WTC11 (cell line): Measurements from ENCODE around the gene NBEA. TPM values are rescaled to one million over a fixed set of nuclear protein-coding genes. Genes with fewer than 3 reads are reported as not detected.

Experiments used
- ATAC-seq: fragments of 200-7000 bp; cut with Tn5 transposase; 2 replicates; pipeline ENCODE4 v1.10.0; 2021; ENCODE audit warnings: mild to moderate bottlenecking, moderate library complexity
- CTCF ChIA-PET: fragments of 300-600 bp; sonication (Branson Sonifier 250); formaldehyde crosslinking; loops from one replicate; lab custom pipeline; 2021; ENCODE audit warnings: antibody characterized with exemption; lab: Charles Lee
- POLR2A ChIA-PET: fragments of 350-600 bp; sonication (Branson Sonifier 250); formaldehyde crosslinking; loops from one replicate; lab custom pipeline; 2021; ENCODE audit warnings: antibody characterized with exemption; lab: Charles Lee
- DNase-seq: peaks from one replicate; pipeline ENCODE4 v3.0.0; 2021; ENCODE audit warnings: low spot score
- H3K27ac Mint-ChIP-seq: 2 replicates; pipeline ENCODE4 v1.8.0; 2021; ENCODE audit warnings: mixed read lengths
- H3K27me3 Mint-ChIP-seq: 2 replicates; pipeline ENCODE4 v1.8.0; 2021; ENCODE audit warnings: low read depth, mild to moderate bottlenecking, moderate library complexity, mixed read lengths
- H3K36me3 Mint-ChIP-seq: 2 replicates; pipeline ENCODE4 v1.8.0; 2021; ENCODE audit warnings: mixed read lengths
- H3K4me1 Mint-ChIP-seq: 2 replicates; pipeline ENCODE4 v1.8.0; 2022; ENCODE audit warnings: mixed read lengths
- H3K4me3 Mint-ChIP-seq: 2 replicates; pipeline ENCODE4 v1.8.0; 2021; ENCODE audit warnings: mild to moderate bottlenecking, moderate library complexity, mixed read lengths
- H3K9me3 Mint-ChIP-seq: 2 replicates; pipeline ENCODE4 v1.8.0; 2021; ENCODE audit warnings: mixed read lengths
- CREB1 ChIP-seq: sonication (generic); formaldehyde crosslinking; IDR thresholded peaks from 2 replicates; pipeline ENCODE4 v1.8.0; 2023; ENCODE audit warnings: mild to moderate bottlenecking, missing genetic modification reagents
- ELF4 ChIP-seq: sonication (generic); formaldehyde crosslinking; IDR thresholded peaks from 2 replicates; pipeline ENCODE4 v1.8.1; 2022; ENCODE audit warnings: low read depth, mild to moderate bottlenecking, moderate library complexity, missing genetic modification reagents
- ESRRA ChIP-seq: sonication (generic); formaldehyde crosslinking; IDR thresholded peaks from 2 replicates; pipeline ENCODE4 v1.8.1; 2022; ENCODE audit warnings: mild to moderate bottlenecking, missing genetic modification reagents, borderline replicate concordance
- FOXK1 ChIP-seq: sonication (generic); formaldehyde crosslinking; IDR thresholded peaks from 2 replicates; pipeline ENCODE4 v1.8.0; 2022; ENCODE audit warnings: mild to moderate bottlenecking, moderate library complexity, missing genetic modification reagents
- FOXP1 ChIP-seq: sonication (generic); formaldehyde crosslinking; IDR thresholded peaks from 2 replicates; pipeline ENCODE4 v1.8.0; 2022; ENCODE audit warnings: missing genetic modification reagents, mild to moderate bottlenecking, moderate library complexity, borderline replicate concordance
- JAZF1 ChIP-seq: fragments of 250-450 bp; sonication (Bioruptor Pico); IDR thresholded peaks from 2 replicates; pipeline ENCODE4 v1.9.0; 2021; ENCODE audit warnings: moderate library complexity, mild to moderate bottlenecking, inconsistent platforms
- NFATC4 ChIP-seq: fragments of 250-450 bp; sonication (Bioruptor Pico); IDR thresholded peaks from 2 replicates; pipeline ENCODE4 v1.9.0; 2021; ENCODE audit warnings: mild to moderate bottlenecking
- NFE2L1 ChIP-seq: sonication (generic); formaldehyde crosslinking; IDR thresholded peaks from 2 replicates; pipeline ENCODE4 v1.8.1; 2023; ENCODE audit warnings: missing genetic modification reagents
- NR1H2 ChIP-seq: sonication (generic); formaldehyde crosslinking; IDR thresholded peaks from 2 replicates; pipeline ENCODE4 v1.9.0; 2021; ENCODE audit warnings: mild to moderate bottlenecking, moderate library complexity, missing genetic modification reagents
- NR2C2 ChIP-seq: sonication (generic); formaldehyde crosslinking; IDR thresholded peaks from 2 replicates; pipeline ENCODE4 v1.8.0; 2022; ENCODE audit warnings: mild to moderate bottlenecking, missing genetic modification reagents
- SMAD3 ChIP-seq: sonication (generic); formaldehyde crosslinking; IDR thresholded peaks from 2 replicates; pipeline ENCODE4 v1.8.0; 2022; ENCODE audit warnings: missing genetic modification reagents, mild to moderate bottlenecking, borderline replicate concordance
- TEAD4 ChIP-seq: sonication (generic); formaldehyde crosslinking; IDR thresholded peaks from 2 replicates; pipeline ENCODE4 v1.8.0; 2022; ENCODE audit warnings: mild to moderate bottlenecking, missing genetic modification reagents
- ZNF317 ChIP-seq: sonication (generic); formaldehyde crosslinking; IDR thresholded peaks from 2 replicates; pipeline ENCODE4 v1.8.1; 2023; ENCODE audit warnings: low read depth, mild to moderate bottlenecking, moderate library complexity, missing genetic modification reagents, borderline replicate concordance
- ZNF396 ChIP-seq: fragments of 250-450 bp; sonication (Bioruptor Pico); IDR thresholded peaks from 2 replicates; pipeline ENCODE4 v1.8.0; 2021; ENCODE audit warnings: mild to moderate bottlenecking, moderate library complexity, borderline replicate concordance
- ZNF423 ChIP-seq: fragments of 250-450 bp; sonication (Bioruptor Pico); IDR thresholded peaks from 2 replicates; pipeline ENCODE4 v2.1.2; 2022; ENCODE audit warnings: mild to moderate bottlenecking, moderate library complexity
- total RNA-seq: library from RNA; stranded (reverse); gene quantifications from 3 replicates; pipeline ENCODE4 v1.2.3, GENCODE V29; 2021
- TF ChIP-seq, protein P1 (sequence below): fragments of 250-450 bp; sonication (Bioruptor Pico); conservative IDR thresholded peaks from 2 replicates; pipeline ENCODE4 v1.9.0; 2021; ENCODE audit warnings: mild to moderate bottlenecking
- TF ChIP-seq, protein P2 (sequence below): sonication (generic); formaldehyde crosslinking; conservative IDR thresholded peaks from 2 replicates; pipeline ENCODE4 v1.8.1; 2023; ENCODE audit warnings: mild to moderate bottlenecking, low read depth, missing genetic modification reagents, moderate library complexity
- TF ChIP-seq, protein P3 (sequence below): fragments of 250-450 bp; sonication (Bioruptor Pico); IDR thresholded peaks from 2 replicates; pipeline ENCODE4 v1.9.0; 2021; ENCODE audit warnings: moderate library complexity, mild to moderate bottlenecking, inconsistent platforms, borderline replicate concordance
- TF ChIP-seq, protein P4 (sequence below): sonication (generic); formaldehyde crosslinking; IDR thresholded peaks from 2 replicates; pipeline ENCODE4 v1.8.1; 2023; ENCODE audit warnings: mild to moderate bottlenecking, moderate library complexity, missing genetic modification reagents
- TF ChIP-seq, protein P5 (sequence below): sonication (generic); formaldehyde crosslinking; IDR thresholded peaks from 2 replicates; pipeline ENCODE4 v1.8.1; 2022; ENCODE audit warnings: missing genetic modification reagents, borderline replicate concordance
- TF ChIP-seq, protein P6 (sequence below): sonication (generic); formaldehyde crosslinking; IDR thresholded peaks from 2 replicates; pipeline ENCODE4 v1.8.1; 2023; ENCODE audit warnings: mild to moderate bottlenecking, missing genetic modification reagents, moderate library complexity
- TF ChIP-seq, protein P7 (sequence below): sonication (generic); formaldehyde crosslinking; IDR thresholded peaks from 2 replicates; pipeline ENCODE4 v1.8.1; 2022; ENCODE audit warnings: mild to moderate bottlenecking, missing genetic modification reagents, moderate library complexity, borderline replicate concordance

Gene NBEA
- total RNA-seq, 1 experiment from 2014 or later: 20.9 TPM

DNA sequence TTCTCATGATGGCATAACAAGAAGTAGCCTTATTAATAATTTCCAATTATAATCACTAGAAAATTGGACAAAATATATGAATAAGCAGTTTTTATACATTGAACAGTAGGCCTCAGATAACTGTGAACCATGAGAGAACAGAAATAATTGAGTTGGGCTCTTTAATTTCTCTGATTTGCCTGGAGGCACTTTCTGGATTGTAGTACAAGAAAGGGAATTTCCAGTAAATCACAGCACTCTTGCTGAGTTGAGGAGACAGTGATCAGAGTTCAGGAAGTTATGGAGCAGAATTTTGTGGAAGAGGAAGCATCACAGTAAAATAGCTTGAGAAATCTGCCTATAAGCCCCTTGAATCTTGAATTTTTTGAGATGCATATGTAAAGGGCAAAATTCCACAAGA is 318.2 kb downstream of the NBEA start:
- no peak for ATAC-seq
- H3K36me3 Mint-ChIP-seq: peaks cover 27% of the 10 kb centered on the region
- no peaks in the 10 kb centered on the region for H3K4me1 Mint-ChIP-seq
- no peaks in the 10 kb centered on the region for H3K27me3 Mint-ChIP-seq
- no peak overlapping the region for H3K4me3 Mint-ChIP-seq
- ChIA-PET CTCF (no interaction called here), POLR2A (no interaction called here)
- H3K9me3 Mint-ChIP-seq: peaks cover 29% of the 10 kb centered on the region
- H3K27ac Mint-ChIP-seq: no peak overlapping the region
- no peak for DNase-seq
- TF ChIP-seq NFE2L1 (CRISPR knock-in tag) (no peak), ZNF423 (CRISPR knock-in tag) (no peak), FOXK1 (CRISPR knock-in tag) (no peak), NR2C2 (CRISPR knock-in tag) (no peak), TEAD4 (no peak), SMAD3 (no peak), FOXP1 (no peak), NFATC4 (CRISPR knock-in tag) (no peak), CREB1 (no peak), JAZF1 (CRISPR knock-in tag) (no peak)
- TF ChIP-seq, protein P1, sequence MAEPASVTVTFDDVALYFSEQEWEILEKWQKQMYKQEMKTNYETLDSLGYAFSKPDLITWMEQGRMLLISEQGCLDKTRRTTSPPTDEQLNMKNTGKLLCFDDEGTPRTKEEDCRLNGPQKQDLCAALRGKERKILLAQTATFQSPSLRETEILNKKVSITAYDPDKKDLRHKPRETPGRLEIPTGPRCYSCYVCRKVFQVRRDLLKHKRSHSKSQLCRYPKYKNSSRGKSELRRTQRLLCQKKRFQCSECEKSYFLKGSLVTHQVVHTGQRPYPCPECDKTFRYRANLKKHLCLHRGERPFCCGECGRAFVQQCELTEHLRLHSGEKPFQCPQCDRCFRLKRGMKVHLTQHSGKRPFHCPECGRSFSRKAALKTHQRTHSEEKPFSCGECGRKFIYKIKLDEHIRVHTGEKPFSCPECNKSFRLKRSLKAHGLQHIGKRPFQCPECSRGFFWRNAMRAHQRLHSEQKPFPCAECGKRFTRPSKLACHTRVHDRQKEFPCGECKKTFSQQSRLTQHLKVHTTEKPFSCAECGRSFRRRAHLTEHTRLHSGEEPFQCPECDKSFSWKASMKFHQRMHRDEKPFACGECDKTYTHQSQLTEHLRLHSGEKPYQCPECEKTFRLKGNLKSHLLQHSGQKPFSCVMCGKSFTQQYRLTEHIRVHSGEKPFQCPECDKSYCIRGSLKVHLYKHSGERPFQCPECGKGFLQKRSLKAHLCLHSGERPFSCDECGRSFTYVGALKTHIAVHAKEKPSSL (CRISPR knock-in tag): no peak
- TF ChIP-seq, protein P2, sequence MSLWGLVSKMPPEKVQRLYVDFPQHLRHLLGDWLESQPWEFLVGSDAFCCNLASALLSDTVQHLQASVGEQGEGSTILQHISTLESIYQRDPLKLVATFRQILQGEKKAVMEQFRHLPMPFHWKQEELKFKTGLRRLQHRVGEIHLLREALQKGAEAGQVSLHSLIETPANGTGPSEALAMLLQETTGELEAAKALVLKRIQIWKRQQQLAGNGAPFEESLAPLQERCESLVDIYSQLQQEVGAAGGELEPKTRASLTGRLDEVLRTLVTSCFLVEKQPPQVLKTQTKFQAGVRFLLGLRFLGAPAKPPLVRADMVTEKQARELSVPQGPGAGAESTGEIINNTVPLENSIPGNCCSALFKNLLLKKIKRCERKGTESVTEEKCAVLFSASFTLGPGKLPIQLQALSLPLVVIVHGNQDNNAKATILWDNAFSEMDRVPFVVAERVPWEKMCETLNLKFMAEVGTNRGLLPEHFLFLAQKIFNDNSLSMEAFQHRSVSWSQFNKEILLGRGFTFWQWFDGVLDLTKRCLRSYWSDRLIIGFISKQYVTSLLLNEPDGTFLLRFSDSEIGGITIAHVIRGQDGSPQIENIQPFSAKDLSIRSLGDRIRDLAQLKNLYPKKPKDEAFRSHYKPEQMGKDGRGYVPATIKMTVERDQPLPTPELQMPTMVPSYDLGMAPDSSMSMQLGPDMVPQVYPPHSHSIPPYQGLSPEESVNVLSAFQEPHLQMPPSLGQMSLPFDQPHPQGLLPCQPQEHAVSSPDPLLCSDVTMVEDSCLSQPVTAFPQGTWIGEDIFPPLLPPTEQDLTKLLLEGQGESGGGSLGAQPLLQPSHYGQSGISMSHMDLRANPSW (CRISPR knock-in tag): no peak
- TF ChIP-seq, protein P3, sequence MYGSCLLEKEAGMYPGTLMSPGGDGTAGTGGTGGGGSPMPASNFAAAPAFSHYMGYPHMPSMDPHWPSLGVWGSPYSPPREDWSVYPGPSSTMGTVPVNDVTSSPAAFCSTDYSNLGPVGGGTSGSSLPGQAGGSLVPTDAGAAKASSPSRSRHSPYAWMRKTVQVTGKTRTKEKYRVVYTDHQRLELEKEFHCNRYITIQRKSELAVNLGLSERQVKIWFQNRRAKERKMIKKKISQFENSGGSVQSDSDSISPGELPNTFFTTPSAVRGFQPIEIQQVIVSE (CRISPR knock-in tag): no peak
- TF ChIP-seq, protein P4, sequence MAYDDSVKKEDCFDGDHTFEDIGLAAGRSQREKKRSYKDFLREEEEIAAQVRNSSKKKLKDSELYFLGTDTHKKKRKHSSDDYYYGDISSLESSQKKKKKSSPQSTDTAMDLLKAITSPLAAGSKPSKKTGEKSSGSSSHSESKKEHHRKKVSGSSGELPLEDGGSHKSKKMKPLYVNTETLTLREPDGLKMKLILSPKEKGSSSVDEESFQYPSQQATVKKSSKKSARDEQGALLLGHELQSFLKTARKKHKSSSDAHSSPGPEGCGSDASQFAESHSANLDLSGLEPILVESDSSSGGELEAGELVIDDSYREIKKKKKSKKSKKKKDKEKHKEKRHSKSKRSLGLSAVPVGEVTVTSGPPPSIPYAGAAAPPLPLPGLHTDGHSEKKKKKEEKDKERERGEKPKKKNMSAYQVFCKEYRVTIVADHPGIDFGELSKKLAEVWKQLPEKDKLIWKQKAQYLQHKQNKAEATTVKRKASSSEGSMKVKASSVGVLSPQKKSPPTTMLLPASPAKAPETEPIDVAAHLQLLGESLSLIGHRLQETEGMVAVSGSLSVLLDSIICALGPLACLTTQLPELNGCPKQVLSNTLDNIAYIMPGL (CRISPR knock-in tag): no peak

DNA sequence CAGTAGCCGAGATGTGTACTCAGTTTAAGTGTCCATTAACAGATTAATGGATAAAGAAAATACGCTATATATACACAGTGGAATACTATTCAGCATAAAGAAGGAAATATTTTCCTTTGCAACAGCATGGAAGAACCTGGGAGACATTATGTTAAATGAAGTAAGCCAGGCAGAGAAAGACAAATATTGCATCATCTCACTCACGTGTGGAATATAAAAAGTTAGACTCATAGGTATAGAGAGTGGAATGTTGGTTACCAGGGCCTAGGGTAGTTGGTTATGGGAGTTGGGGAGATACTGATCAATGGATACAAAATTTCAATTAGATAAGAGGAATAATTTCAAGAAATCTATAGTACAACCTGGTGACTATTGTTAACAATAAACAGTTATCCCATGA is 324.3 kb downstream of the NBEA start:
- Mint-ChIP-seq H3K27ac (no peak overlapping the region), H3K27me3 (no peaks in the 10 kb centered on the region; the same call in 1 of the 2 replicates), H3K4me3 (no peak overlapping the region), H3K9me3 (peaks cover 68% of the 10 kb centered on the region), H3K36me3 (peaks cover 62% of the 10 kb centered on the region), H3K4me1 (no peaks in the 10 kb centered on the region)
- ChIA-PET POLR2A (no interaction called here), CTCF (no interaction called here)
- no peak for ATAC-seq
- no peak for DNase-seq
- TF ChIP-seq ZNF317: no peak
- TF ChIP-seq ELF4 (CRISPR knock-in tag): no peak
- no peak for TF ChIP-seq NR1H2 (CRISPR knock-in tag)
- TF ChIP-seq ZNF396 (CRISPR knock-in tag): no peak
- TF ChIP-seq ESRRA (CRISPR knock-in tag): no peak
- TF ChIP-seq, protein P5, sequence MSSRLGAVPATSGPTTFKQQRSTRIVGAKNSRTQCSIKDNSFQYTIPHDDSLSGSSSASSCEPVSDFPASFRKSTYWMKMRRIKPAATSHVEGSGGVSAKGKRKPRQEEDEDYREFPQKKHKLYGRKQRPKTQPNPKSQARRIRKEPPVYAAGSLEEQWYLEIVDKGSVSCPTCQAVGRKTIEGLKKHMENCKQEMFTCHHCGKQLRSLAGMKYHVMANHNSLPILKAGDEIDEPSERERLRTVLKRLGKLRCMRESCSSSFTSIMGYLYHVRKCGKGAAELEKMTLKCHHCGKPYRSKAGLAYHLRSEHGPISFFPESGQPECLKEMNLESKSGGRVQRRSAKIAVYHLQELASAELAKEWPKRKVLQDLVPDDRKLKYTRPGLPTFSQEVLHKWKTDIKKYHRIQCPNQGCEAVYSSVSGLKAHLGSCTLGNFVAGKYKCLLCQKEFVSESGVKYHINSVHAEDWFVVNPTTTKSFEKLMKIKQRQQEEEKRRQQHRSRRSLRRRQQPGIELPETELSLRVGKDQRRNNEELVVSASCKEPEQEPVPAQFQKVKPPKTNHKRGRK (CRISPR knock-in tag): no peak
- TF ChIP-seq, protein P6, sequence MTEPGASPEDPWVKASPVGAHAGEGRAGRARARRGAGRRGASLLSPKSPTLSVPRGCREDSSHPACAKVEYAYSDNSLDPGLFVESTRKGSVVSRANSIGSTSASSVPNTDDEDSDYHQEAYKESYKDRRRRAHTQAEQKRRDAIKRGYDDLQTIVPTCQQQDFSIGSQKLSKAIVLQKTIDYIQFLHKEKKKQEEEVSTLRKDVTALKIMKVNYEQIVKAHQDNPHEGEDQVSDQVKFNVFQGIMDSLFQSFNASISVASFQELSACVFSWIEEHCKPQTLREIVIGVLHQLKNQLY (CRISPR knock-in tag): no peak
- TF ChIP-seq, protein P7, sequence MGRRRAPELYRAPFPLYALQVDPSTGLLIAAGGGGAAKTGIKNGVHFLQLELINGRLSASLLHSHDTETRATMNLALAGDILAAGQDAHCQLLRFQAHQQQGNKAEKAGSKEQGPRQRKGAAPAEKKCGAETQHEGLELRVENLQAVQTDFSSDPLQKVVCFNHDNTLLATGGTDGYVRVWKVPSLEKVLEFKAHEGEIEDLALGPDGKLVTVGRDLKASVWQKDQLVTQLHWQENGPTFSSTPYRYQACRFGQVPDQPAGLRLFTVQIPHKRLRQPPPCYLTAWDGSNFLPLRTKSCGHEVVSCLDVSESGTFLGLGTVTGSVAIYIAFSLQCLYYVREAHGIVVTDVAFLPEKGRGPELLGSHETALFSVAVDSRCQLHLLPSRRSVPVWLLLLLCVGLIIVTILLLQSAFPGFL (CRISPR knock-in tag): no peak
- no peak for TF ChIP-seq FOXP1
- TF ChIP-seq, protein P4 (CRISPR knock-in tag): no peak
